Measurements from ENCODE around the gene KCTD11.
"Not testable (repeated sequence)": the region's sequence is repeated elsewhere in the genome, so short reads cannot be mapped to it uniquely, and the experiment has no call there.

KCTD11 gene

DNA sequence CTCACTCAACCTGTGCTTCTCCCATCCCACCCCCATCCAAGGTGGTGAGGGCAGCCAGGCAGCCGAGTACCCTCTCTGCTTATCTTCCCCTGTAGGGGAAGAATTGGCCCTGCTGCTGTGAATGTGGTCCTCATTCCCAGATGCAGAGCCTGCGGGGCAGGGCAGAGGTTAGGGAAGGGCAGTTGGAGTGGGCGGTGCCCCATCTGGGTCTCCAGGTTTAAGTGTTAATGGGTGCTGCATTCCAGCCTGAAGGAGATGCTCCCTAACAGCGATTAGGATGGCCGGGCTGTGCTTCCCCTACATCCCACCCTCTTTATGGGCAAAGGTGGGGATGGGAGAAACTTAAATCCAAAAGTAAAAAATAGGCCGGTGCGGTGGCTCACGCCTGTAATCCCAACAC is 15.1 kb downstream of the KCTD11 start:
- no peak overlapping the region for H3K4me3 ChIP-seq (ENCODE audit: low read length)
- no peak for TF ChIP-seq ZNF274 (IDR thresholded peaks at IDR 0.05; ENCODE audit: low read depth, low read length)

- H3K4me3 ChIP-seq (ENCODE audit: low read length): no peak overlapping the region
- TF ChIP-seq ZNF274 (IDR thresholded peaks at IDR 0.05; ENCODE audit: low read depth, low read length): no peak
Observed at GRCh38 chr17:7367918-7368598, 16.1 kb downstream of the KCTD11 start.

- not testable (repeated sequence) for H3K4me3 ChIP-seq (ENCODE audit: low read length)
Observed at GRCh38 chr17:7368599-7368994, 16.6 kb downstream of the KCTD11 start.

DNA sequence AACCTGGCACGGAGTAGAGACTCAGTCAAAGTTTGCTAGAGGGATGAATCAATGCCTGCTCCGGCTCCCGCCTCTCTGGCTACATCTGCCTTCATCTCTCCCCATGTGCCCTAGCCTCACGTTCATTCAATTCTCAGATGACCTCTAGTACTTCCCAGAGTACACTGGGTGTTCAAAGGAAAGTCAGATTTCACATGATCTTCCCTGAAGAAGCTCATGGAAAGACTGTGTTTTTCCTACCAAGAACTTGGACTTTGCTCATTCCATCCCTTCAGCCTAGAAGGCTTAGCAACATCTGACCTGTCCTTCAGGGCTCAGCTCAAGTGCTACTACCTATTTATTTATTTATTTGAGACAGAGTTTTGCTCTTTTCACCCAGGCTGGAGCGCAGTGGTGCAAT is 17.9 kb downstream of the KCTD11 start:
- TF ChIP-seq ZNF274 (IDR thresholded peaks at IDR 0.05; ENCODE audit: low read depth, low read length): no peak
- no peak overlapping the region for H3K4me3 ChIP-seq (ENCODE audit: low read length)

- no peak for TF ChIP-seq ZNF274 (IDR thresholded peaks at IDR 0.05; ENCODE audit: low read depth, low read length)
- no peak overlapping the region for H3K4me3 ChIP-seq (ENCODE audit: low read length)
Observed at GRCh38 chr17:7370853-7371252, 18.9 kb downstream of the KCTD11 start.

DNA sequence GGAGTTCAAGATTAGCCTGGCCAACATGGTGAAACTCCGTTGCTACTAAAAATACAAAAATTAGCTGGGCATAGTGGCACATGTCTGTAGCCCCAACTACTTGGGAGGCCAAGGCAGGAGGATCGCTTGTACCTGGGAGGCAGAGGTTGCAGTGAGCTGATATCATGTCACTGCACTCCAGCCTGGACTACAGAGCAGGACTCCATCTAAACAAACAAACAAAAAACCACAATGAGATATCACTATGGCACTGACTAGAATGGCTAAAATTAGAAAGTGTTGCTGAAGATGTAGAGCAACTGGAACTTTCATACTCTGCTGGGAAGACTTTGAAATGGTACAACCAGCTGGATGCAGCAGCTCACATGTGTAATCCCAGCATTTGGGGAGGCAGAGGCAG is 22.4 kb downstream of the KCTD11 start:
- TF ChIP-seq ZNF274 (IDR thresholded peaks at IDR 0.05; ENCODE audit: low read depth, low read length): no peak
- H3K4me3 ChIP-seq (ENCODE audit: low read length): no peak overlapping the region

GRCh38 chr17:7379134-7379533 is 27.2 kb downstream of the KCTD11 start:
- no peak overlapping the region for H3K4me3 ChIP-seq (ENCODE audit: low read length)
- TF ChIP-seq ZNF274 (IDR thresholded peaks at IDR 0.05; ENCODE audit: low read depth, low read length): no peak

DNA sequence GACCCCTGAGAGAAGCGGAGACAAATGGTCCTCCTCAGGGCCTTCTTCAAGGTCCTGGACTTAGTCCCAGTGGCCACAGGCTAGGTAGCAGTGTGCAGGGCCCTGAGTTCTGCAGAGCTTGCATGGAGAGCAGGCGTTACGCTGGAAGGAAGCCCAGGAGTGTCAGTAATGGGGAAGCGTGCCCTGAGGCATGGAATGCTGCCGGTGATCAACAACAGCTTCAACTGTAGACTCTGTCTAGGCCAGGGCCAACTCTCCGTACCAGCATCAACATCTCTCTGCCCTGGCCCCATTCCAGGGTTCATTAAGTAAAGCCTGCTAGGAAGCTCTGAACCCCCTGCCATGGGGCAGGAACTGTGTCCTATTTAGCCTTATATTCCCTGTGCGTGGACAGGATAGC is 28.4 kb downstream of the KCTD11 start:
- no peak overlapping the region for H3K4me3 ChIP-seq (ENCODE audit: low read length)
- TF ChIP-seq ZNF274 (IDR thresholded peaks at IDR 0.05; ENCODE audit: low read depth, low read length): no peak

- TF ChIP-seq ZNF274 (IDR thresholded peaks at IDR 0.05; ENCODE audit: low read depth, low read length): no peak
- no peak within 1 kb of the TSS for H3K4me3 ChIP-seq (ENCODE audit: low read length)
Observed at GRCh38 chr17:7380855-7381683, 29.1 kb downstream of the KCTD11 start, which contains the start of gene TNK1. Gene TNK1, plus strand, starts transcription at chr17:7381089. Its CDS starts 1,838 bp downstream, at chr17:7382927.

GRCh38 chr17:7382901-7383300 is 30.9 kb downstream of the KCTD11 start:
- H3K4me3 ChIP-seq (ENCODE audit: low read length): no peak overlapping the region
- no peak for TF ChIP-seq ZNF274 (IDR thresholded peaks at IDR 0.05; ENCODE audit: low read depth, low read length)

GRCh38 chr17:7383371-7383741 is 31.4 kb downstream of the KCTD11 start:
- no peak for TF ChIP-seq ZNF274 (IDR thresholded peaks at IDR 0.05; ENCODE audit: low read depth, low read length)
- no peak overlapping the region for H3K4me3 ChIP-seq (ENCODE audit: low read length)

DNA sequence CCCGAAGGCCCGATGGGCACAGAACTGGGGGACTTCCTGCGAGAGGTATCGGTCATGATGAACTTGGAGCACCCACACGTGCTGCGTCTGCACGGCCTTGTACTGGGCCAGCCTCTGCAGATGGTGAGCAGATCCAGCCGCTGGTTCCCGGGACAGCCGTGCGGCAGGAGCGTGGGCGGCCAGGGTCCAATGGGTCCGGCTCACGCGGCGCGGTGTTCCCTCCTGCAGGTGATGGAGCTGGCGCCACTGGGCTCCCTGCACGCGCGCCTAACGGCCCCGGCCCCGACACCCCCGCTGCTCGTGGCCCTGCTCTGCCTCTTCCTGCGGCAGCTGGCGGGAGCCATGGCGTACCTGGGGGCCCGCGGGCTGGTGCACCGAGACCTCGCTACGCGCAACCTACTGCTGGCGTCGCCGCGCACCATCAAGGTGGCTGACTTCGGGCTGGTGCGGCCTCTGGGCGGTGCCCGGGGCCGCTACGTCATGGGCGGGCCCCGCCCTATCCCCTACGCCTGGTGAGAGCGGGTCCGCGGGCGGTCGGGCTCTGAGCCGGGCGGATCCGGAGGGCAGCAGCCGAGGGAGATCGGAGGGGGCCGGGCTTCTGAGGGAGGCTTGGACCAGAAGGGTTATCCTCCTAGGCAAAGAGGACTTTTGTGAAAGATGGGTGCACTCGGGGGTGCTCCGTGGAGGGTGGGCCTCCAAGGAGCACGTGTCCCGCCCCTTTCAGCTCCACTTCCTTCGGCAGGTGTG is 32.0 kb downstream of the KCTD11 start:
- no peak for TF ChIP-seq ZNF274 (IDR thresholded peaks at IDR 0.05; ENCODE audit: low read depth, low read length)
- H3K4me3 ChIP-seq (ENCODE audit: low read length): peak overlapping the region; percentile 44; the same call in 1 of the 2 replicates

- peak overlapping the region; percentile 44; the same call in 1 of the 2 replicates for H3K4me3 ChIP-seq (ENCODE audit: low read length)
- no peak for TF ChIP-seq ZNF274 (IDR thresholded peaks at IDR 0.05; ENCODE audit: low read depth, low read length)
Observed at GRCh38 chr17:7384489-7385081, 32.6 kb downstream of the KCTD11 start.

- TF ChIP-seq ZNF274 (IDR thresholded peaks at IDR 0.05; ENCODE audit: low read depth, low read length): no peak
- no peak overlapping the region for H3K4me3 ChIP-seq (ENCODE audit: low read length)
Observed at GRCh38 chr17:7388856-7389255, 36.9 kb downstream of the KCTD11 start.
